HG02588 (cell line): ENCODE measurements around the gene EP400.

Source experiments
- ATAC-seq: cut with Tn5 transposase; IDR thresholded peaks from one replicate; pipeline ENCODE4 v1.9.1; 2021; ENCODE audit warnings: mild to moderate bottlenecking, moderate library complexity; ENCODE audit not compliant: unreplicated experiment

Gene EP400

GRCh38 chr12:131911028-131911650 is 38.6 kb upstream of the EP400 start:
- ATAC-seq, result no peak

GRCh38 chr12:131911851-131912477 is 37.8 kb upstream of the EP400 start:
- no peak for ATAC-seq

GRCh38 chr12:131912518-131913274 is 37.0 kb upstream of the EP400 start:
- no peak for ATAC-seq

GRCh38 chr12:131913666-131914065 is 36.1 kb upstream of the EP400 start:
- no peak for ATAC-seq

- no peak for ATAC-seq
These were observed 35.5 kb upstream of the EP400 start for GRCh38 chr12:131914179-131914702.

- ATAC-seq, result no peak
These were observed 34.6 kb upstream of the EP400 start for GRCh38 chr12:131915000-131915689.

- no peak for ATAC-seq
These were observed 33.9 kb upstream of the EP400 start for GRCh38 chr12:131915823-131916222.

GRCh38 chr12:131916306-131917138 is 33.2 kb upstream of the EP400 start:
- no peak for ATAC-seq

- no peak for ATAC-seq
These were observed 32.5 kb upstream of the EP400 start for GRCh38 chr12:131917139-131917710.

- ATAC-seq, result no peak
These were observed 31.9 kb upstream of the EP400 start for GRCh38 chr12:131917711-131918306.

GRCh38 chr12:131918311-131919050 is 31.3 kb upstream of the EP400 start:
- no peak for ATAC-seq

- no peak for ATAC-seq
These were observed 30.7 kb upstream of the EP400 start for GRCh38 chr12:131919051-131919347.

- no peak for ATAC-seq
These were observed 30.2 kb upstream of the EP400 start for GRCh38 chr12:131919366-131920156.

GRCh38 chr12:131920157-131920508 is 29.6 kb upstream of the EP400 start:
- no peak for ATAC-seq

GRCh38 chr12:131920902-131921840 is 28.6 kb upstream of the EP400 start:
- no peak for ATAC-seq

- no peak for ATAC-seq
These were observed 27.6 kb upstream of the EP400 start for GRCh38 chr12:131921866-131922769.
